WTC11 (cell line): ENCODE results near the gene GSTO2. TPM values are rescaled to one million over a fixed set of nuclear protein-coding genes. Genes with fewer than 3 reads are reported as not detected.

ENCODE experiments used
- ATAC-seq: fragments of 200-7000 bp; cut with Tn5 transposase; 2 replicates; pipeline ENCODE4 v1.10.0; 2021; ENCODE audit warnings: mild to moderate bottlenecking, moderate library complexity
- CTCF ChIA-PET: fragments of 300-600 bp; sonication (Branson Sonifier 250); formaldehyde crosslinking; loops from one replicate; lab custom pipeline; 2021; ENCODE audit warnings: antibody characterized with exemption; lab: Charles Lee
- POLR2A ChIA-PET: fragments of 350-600 bp; sonication (Branson Sonifier 250); formaldehyde crosslinking; loops from one replicate; lab custom pipeline; 2021; ENCODE audit warnings: antibody characterized with exemption; lab: Charles Lee
- DNase-seq: peaks from one replicate; pipeline ENCODE4 v3.0.0; 2021; ENCODE audit warnings: low spot score
- H3K27ac Mint-ChIP-seq: 2 replicates; pipeline ENCODE4 v1.8.0; 2021; ENCODE audit warnings: mixed read lengths
- H3K27me3 Mint-ChIP-seq: 2 replicates; pipeline ENCODE4 v1.8.0; 2021; ENCODE audit warnings: low read depth, mild to moderate bottlenecking, moderate library complexity, mixed read lengths
- H3K36me3 Mint-ChIP-seq: 2 replicates; pipeline ENCODE4 v1.8.0; 2021; ENCODE audit warnings: mixed read lengths
- H3K4me1 Mint-ChIP-seq: 2 replicates; pipeline ENCODE4 v1.8.0; 2022; ENCODE audit warnings: mixed read lengths
- H3K4me3 Mint-ChIP-seq: 2 replicates; pipeline ENCODE4 v1.8.0; 2021; ENCODE audit warnings: mild to moderate bottlenecking, moderate library complexity, mixed read lengths
- H3K9me3 Mint-ChIP-seq: 2 replicates; pipeline ENCODE4 v1.8.0; 2021; ENCODE audit warnings: mixed read lengths
- ELF4 ChIP-seq: sonication (generic); formaldehyde crosslinking; IDR thresholded peaks from 2 replicates; pipeline ENCODE4 v1.8.1; 2022; ENCODE audit warnings: low read depth, mild to moderate bottlenecking, moderate library complexity, missing genetic modification reagents
- EMX1 ChIP-seq: fragments of 250-450 bp; sonication (Bioruptor Pico); IDR thresholded peaks from 2 replicates; pipeline ENCODE4 v1.8.0; 2021; ENCODE audit warnings: mild to moderate bottlenecking
- ESRRA ChIP-seq: sonication (generic); formaldehyde crosslinking; IDR thresholded peaks from 2 replicates; pipeline ENCODE4 v1.8.1; 2022; ENCODE audit warnings: mild to moderate bottlenecking, missing genetic modification reagents, borderline replicate concordance
- ETV6 ChIP-seq: sonication (generic); formaldehyde crosslinking; IDR thresholded peaks from 2 replicates; pipeline ENCODE4 v1.8.1; 2022; ENCODE audit warnings: mild to moderate bottlenecking, missing genetic modification reagents
- FOXK1 ChIP-seq: sonication (generic); formaldehyde crosslinking; IDR thresholded peaks from 2 replicates; pipeline ENCODE4 v1.8.0; 2022; ENCODE audit warnings: mild to moderate bottlenecking, moderate library complexity, missing genetic modification reagents
- GABPB1 ChIP-seq: sonication (generic); formaldehyde crosslinking; IDR thresholded peaks from 2 replicates; pipeline ENCODE4 v1.8.1; 2023; ENCODE audit warnings: mild to moderate bottlenecking, missing genetic modification reagents
- JAZF1 ChIP-seq: fragments of 250-450 bp; sonication (Bioruptor Pico); IDR thresholded peaks from 2 replicates; pipeline ENCODE4 v1.9.0; 2021; ENCODE audit warnings: moderate library complexity, mild to moderate bottlenecking, inconsistent platforms
- JUN ChIP-seq: sonication (generic); formaldehyde crosslinking; IDR thresholded peaks from 2 replicates; pipeline ENCODE4 v1.8.0; 2023; ENCODE audit warnings: mild to moderate bottlenecking, missing genetic modification reagents
- MXD4 ChIP-seq: fragments of 250-450 bp; sonication (Bioruptor Pico); IDR thresholded peaks from 2 replicates; pipeline ENCODE4 v1.8.0; 2021; ENCODE audit warnings: mild to moderate bottlenecking, moderate library complexity, borderline replicate concordance
- NFE2L1 ChIP-seq: sonication (generic); formaldehyde crosslinking; IDR thresholded peaks from 2 replicates; pipeline ENCODE4 v1.8.1; 2023; ENCODE audit warnings: missing genetic modification reagents
- NR1H2 ChIP-seq: sonication (generic); formaldehyde crosslinking; IDR thresholded peaks from 2 replicates; pipeline ENCODE4 v1.9.0; 2021; ENCODE audit warnings: mild to moderate bottlenecking, moderate library complexity, missing genetic modification reagents
- ZNF121 ChIP-seq: sonication (generic); formaldehyde crosslinking; IDR thresholded peaks from 2 replicates; pipeline ENCODE4 v1.8.0; 2023; ENCODE audit warnings: missing genetic modification reagents
- ZNF138 ChIP-seq: sonication (generic); formaldehyde crosslinking; conservative IDR thresholded peaks from 2 replicates; pipeline ENCODE4 v1.8.1; 2022; ENCODE audit warnings: mild to moderate bottlenecking, moderate library complexity, missing genetic modification reagents
- ZNF232 ChIP-seq: sonication (generic); formaldehyde crosslinking; IDR thresholded peaks from 2 replicates; pipeline ENCODE4 v1.8.0; 2022; ENCODE audit warnings: mild to moderate bottlenecking, missing genetic modification reagents
- ZNF396 ChIP-seq: fragments of 250-450 bp; sonication (Bioruptor Pico); IDR thresholded peaks from 2 replicates; pipeline ENCODE4 v1.8.0; 2021; ENCODE audit warnings: mild to moderate bottlenecking, moderate library complexity, borderline replicate concordance
- ZNF416 ChIP-seq: fragments of 250-450 bp; sonication (Bioruptor Pico); IDR thresholded peaks from 2 replicates; pipeline ENCODE4 v1.9.0; 2021; ENCODE audit warnings: mild to moderate bottlenecking, inconsistent platforms
- ZNF423 ChIP-seq: fragments of 250-450 bp; sonication (Bioruptor Pico); IDR thresholded peaks from 2 replicates; pipeline ENCODE4 v2.1.2; 2022; ENCODE audit warnings: mild to moderate bottlenecking, moderate library complexity
- total RNA-seq: library from RNA; stranded (reverse); gene quantifications from 3 replicates; pipeline ENCODE4 v1.2.3, GENCODE V29; 2021
- TF ChIP-seq, protein P1 (sequence below): sonication (generic); formaldehyde crosslinking; IDR thresholded peaks from 2 replicates; pipeline ENCODE4 v1.8.1; 2022; ENCODE audit warnings: low read depth, mild to moderate bottlenecking, moderate library complexity, missing genetic modification reagents, borderline replicate concordance
- TF ChIP-seq, protein P2 (sequence below): sonication (generic); formaldehyde crosslinking; IDR thresholded peaks from 2 replicates; pipeline ENCODE4 v1.8.1; 2023; ENCODE audit warnings: mild to moderate bottlenecking, moderate library complexity, missing genetic modification reagents
- TF ChIP-seq, protein P3 (sequence below): fragments of 200-600 bp; IDR thresholded peaks from 2 replicates; pipeline ENCODE4 v1.8.0; 2022; ENCODE audit warnings: antibody characterized with exemption
- TF ChIP-seq, protein P4 (sequence below): fragments of 250-450 bp; sonication (Bioruptor Pico); IDR thresholded peaks from 2 replicates; pipeline ENCODE4 v1.9.0; 2021; ENCODE audit warnings: mild to moderate bottlenecking
- TF ChIP-seq, protein P5 (sequence below): sonication (generic); formaldehyde crosslinking; IDR thresholded peaks from 2 replicates; pipeline ENCODE4 v1.8.0; 2022; ENCODE audit warnings: mild to moderate bottlenecking, missing genetic modification reagents
- TF ChIP-seq, protein P6 (sequence below): sonication (generic); formaldehyde crosslinking; IDR thresholded peaks from 2 replicates; pipeline ENCODE4 v1.8.0; 2022; ENCODE audit warnings: mild to moderate bottlenecking, missing genetic modification reagents

Gene GSTO2
- total RNA-seq, 1 experiment from 2014 or later, result 10.7 TPM

DNA sequence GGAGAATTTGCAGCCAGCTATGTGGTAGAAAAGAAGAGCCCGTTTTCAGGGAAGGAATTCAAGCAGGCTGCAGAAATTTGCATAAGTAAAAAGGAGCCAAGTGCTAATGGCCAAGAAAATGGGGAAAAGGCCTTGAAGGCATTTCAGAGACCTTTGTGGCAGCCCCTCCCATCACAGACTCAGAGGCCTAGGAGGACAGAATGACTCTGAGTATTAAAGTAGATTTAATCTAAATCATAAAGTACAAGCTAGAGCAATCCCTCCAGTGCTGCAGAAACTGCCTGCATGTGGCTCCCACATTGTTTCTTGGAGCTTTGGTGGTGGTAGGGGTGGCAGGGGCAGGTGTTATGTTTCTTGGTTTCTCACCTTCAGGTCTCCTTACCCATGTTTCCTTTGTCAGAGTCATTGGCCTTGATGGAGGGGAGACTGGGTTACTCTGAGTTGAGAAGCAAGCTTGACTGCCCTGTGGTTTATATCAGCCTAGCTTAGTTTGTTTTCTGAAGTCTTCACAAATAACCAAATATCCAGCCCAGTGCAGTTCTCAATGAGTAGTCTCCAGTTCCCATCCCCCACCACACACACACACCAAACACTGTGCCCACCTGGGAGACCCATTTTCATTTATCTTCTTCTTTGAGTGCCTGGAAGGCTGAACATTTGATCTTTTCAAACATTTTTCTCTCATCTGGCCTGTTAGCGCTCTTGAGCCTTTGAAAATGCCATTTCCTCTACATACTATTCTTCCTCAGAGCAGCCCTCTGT lies 34.8 kb downstream of the GSTO2 start (continued):
- TF ChIP-seq ELF4 (CRISPR knock-in tag), result no peak
- TF ChIP-seq, protein P1, sequence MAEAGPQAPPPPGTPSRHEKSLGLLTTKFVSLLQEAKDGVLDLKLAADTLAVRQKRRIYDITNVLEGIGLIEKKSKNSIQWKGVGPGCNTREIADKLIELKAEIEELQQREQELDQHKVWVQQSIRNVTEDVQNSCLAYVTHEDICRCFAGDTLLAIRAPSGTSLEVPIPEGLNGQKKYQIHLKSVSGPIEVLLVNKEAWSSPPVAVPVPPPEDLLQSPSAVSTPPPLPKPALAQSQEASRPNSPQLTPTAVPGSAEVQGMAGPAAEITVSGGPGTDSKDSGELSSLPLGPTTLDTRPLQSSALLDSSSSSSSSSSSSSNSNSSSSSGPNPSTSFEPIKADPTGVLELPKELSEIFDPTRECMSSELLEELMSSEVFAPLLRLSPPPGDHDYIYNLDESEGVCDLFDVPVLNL, result no peak

DNA sequence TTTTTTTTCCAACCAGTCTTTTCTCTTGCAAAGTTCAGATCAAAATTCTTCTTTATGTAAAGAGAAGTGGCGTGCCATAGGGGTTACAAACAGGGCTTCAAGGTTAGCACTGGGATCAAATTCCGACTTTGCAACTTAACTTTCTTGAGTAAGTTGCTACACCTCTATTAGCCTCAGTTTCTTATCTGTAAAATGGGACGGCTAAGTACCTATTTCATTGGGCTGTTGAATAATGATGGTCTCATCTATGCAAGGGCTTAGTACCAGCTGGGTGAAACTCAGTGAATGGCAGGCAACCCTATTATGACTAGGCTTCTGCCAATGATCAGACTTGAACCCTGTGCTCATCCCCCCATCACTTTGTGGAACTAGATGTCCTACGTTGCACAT lies 35.4 kb downstream of the GSTO2 start:
- Mint-ChIP-seq H3K36me3 (peaks cover 28% of the 10 kb centered on the region), H3K9me3 (peaks cover 32% of the 10 kb centered on the region), H3K4me3 (no peak overlapping the region), H3K27me3 (peaks cover 3% of the 10 kb centered on the region; the same call in 1 of the 2 replicates), H3K4me1 (peaks cover 10% of the 10 kb centered on the region), H3K27ac (no peak overlapping the region)
- no peak for ATAC-seq
- TF ChIP-seq, protein P2, sequence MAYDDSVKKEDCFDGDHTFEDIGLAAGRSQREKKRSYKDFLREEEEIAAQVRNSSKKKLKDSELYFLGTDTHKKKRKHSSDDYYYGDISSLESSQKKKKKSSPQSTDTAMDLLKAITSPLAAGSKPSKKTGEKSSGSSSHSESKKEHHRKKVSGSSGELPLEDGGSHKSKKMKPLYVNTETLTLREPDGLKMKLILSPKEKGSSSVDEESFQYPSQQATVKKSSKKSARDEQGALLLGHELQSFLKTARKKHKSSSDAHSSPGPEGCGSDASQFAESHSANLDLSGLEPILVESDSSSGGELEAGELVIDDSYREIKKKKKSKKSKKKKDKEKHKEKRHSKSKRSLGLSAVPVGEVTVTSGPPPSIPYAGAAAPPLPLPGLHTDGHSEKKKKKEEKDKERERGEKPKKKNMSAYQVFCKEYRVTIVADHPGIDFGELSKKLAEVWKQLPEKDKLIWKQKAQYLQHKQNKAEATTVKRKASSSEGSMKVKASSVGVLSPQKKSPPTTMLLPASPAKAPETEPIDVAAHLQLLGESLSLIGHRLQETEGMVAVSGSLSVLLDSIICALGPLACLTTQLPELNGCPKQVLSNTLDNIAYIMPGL (CRISPR knock-in tag), result no peak
- TF ChIP-seq NR1H2, result no peak
- TF ChIP-seq, protein P3, sequence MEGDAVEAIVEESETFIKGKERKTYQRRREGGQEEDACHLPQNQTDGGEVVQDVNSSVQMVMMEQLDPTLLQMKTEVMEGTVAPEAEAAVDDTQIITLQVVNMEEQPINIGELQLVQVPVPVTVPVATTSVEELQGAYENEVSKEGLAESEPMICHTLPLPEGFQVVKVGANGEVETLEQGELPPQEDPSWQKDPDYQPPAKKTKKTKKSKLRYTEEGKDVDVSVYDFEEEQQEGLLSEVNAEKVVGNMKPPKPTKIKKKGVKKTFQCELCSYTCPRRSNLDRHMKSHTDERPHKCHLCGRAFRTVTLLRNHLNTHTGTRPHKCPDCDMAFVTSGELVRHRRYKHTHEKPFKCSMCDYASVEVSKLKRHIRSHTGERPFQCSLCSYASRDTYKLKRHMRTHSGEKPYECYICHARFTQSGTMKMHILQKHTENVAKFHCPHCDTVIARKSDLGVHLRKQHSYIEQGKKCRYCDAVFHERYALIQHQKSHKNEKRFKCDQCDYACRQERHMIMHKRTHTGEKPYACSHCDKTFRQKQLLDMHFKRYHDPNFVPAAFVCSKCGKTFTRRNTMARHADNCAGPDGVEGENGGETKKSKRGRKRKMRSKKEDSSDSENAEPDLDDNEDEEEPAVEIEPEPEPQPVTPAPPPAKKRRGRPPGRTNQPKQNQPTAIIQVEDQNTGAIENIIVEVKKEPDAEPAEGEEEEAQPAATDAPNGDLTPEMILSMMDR, result no peak
- no peak for TF ChIP-seq ZNF138 (CRISPR knock-in tag)
- TF ChIP-seq NFE2L1, result no peak
- TF ChIP-seq FOXK1 (CRISPR knock-in tag), result no peak
- DNase-seq, result no peak
- POLR2A ChIA-PET, result no interaction called here
- CTCF ChIA-PET, result interaction anchor here (2.4 to 3.7 kb wide), 3 partner anchors 18 to 48 kb away, joined by 7 to 55 read pairs (median 28); partner anchors contain the start of gene CFAP58

DNA sequence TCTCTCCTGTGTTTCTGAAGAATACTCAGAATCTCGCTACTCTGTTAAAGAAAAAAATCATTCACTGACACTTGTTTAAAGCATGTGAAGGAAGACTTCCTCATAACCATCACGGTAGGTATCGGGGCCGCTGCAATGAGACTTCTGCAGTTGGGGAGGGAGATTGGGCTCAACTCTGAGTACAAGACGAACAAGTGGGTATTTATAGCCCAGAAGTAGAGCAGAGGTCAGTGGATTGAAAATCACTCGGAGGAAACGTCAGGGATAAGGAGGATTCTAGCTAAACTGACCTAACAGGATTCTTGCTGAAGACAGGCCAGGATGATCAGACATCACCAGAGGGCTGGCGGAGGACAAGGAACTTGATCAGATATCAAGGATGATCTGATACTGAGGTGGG lies 35.9 kb downstream of the GSTO2 start:
- Mint-ChIP-seq H3K27me3 (peaks cover 3% of the 10 kb centered on the region; the same call in 1 of the 2 replicates), H3K27ac (no peak overlapping the region), H3K36me3 (peaks cover 28% of the 10 kb centered on the region), H3K4me1 (peaks cover 10% of the 10 kb centered on the region), H3K4me3 (no peak overlapping the region), H3K9me3 (peaks cover 32% of the 10 kb centered on the region)
- DNase-seq (no peak), ATAC-seq (no peak)
- POLR2A ChIA-PET, result interaction anchor here (2.8 kb wide), 1 partner anchor 33 kb away, joined by 9 read pairs; the partner anchor contains the start of gene ITPRIP
- CTCF ChIA-PET, result interaction anchor here (1.0 to 3.7 kb wide), 16 partner anchors 9 to 417 kb away, joined by 3 to 55 read pairs (median 12); partner anchors contain the start of genes CFAP58, GSTO2 and ITPRIP
- TF ChIP-seq JUN (CRISPR knock-in tag) (no peak), MXD4 (no peak), JAZF1 (CRISPR knock-in tag) (no peak), EMX1 (CRISPR knock-in tag) (no peak), GABPB1 (CRISPR knock-in tag) (no peak), ZNF416 (CRISPR knock-in tag) (no peak), ZNF396 (no peak), ZNF121 (no peak), ETV6 (CRISPR knock-in tag) (no peak), ZNF423 (CRISPR knock-in tag) (no peak), ZNF138 (CRISPR knock-in tag) (no peak), ZNF232 (CRISPR knock-in tag) (no peak), ESRRA (no peak)
- TF ChIP-seq, protein P4, sequence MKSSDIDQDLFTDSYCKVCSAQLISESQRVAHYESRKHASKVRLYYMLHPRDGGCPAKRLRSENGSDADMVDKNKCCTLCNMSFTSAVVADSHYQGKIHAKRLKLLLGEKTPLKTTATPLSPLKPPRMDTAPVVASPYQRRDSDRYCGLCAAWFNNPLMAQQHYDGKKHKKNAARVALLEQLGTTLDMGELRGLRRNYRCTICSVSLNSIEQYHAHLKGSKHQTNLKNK (CRISPR knock-in tag), result no peak
- TF ChIP-seq, protein P5, sequence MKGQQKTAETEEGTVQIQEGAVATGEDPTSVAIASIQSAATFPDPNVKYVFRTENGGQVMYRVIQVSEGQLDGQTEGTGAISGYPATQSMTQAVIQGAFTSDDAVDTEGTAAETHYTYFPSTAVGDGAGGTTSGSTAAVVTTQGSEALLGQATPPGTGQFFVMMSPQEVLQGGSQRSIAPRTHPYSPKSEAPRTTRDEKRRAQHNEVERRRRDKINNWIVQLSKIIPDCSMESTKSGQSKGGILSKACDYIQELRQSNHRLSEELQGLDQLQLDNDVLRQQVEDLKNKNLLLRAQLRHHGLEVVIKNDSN (CRISPR knock-in tag), result no peak
- TF ChIP-seq, protein P6, sequence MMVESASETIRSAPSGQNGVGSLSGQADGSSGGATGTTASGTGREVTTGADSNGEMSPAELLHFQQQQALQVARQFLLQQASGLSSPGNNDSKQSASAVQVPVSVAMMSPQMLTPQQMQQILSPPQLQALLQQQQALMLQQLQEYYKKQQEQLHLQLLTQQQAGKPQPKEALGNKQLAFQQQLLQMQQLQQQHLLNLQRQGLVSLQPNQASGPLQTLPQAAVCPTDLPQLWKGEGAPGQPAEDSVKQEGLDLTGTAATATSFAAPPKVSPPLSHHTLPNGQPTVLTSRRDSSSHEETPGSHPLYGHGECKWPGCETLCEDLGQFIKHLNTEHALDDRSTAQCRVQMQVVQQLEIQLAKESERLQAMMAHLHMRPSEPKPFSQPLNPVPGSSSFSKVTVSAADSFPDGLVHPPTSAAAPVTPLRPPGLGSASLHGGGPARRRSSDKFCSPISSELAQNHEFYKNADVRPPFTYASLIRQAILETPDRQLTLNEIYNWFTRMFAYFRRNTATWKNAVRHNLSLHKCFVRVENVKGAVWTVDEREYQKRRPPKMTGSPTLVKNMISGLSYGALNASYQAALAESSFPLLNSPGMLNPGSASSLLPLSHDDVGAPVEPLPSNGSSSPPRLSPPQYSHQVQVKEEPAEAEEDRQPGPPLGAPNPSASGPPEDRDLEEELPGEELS (CRISPR knock-in tag), result no peak
